Measurements from ENCODE around the gene KLHL42. TPM values are rescaled to one million over a fixed set of nuclear protein-coding genes. Genes with fewer than 3 reads are reported as not detected.

The KLHL42 gene
- total RNA-seq, 1 donor from 2014 or later, result 30.0 TPM

GRCh38 chr12:27807063-27807703, 27.1 kb downstream of the KLHL42 start:
- TF ChIP-seq, protein P1, sequence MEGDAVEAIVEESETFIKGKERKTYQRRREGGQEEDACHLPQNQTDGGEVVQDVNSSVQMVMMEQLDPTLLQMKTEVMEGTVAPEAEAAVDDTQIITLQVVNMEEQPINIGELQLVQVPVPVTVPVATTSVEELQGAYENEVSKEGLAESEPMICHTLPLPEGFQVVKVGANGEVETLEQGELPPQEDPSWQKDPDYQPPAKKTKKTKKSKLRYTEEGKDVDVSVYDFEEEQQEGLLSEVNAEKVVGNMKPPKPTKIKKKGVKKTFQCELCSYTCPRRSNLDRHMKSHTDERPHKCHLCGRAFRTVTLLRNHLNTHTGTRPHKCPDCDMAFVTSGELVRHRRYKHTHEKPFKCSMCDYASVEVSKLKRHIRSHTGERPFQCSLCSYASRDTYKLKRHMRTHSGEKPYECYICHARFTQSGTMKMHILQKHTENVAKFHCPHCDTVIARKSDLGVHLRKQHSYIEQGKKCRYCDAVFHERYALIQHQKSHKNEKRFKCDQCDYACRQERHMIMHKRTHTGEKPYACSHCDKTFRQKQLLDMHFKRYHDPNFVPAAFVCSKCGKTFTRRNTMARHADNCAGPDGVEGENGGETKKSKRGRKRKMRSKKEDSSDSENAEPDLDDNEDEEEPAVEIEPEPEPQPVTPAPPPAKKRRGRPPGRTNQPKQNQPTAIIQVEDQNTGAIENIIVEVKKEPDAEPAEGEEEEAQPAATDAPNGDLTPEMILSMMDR (IDR thresholded peaks at IDR 0.05), result no peak
- TF ChIP-seq POLR2AphosphoS5 (IDR thresholded peaks at IDR 0.05; ENCODE audit: insufficient read depth in 1 of 2, low read depth in 1 of 2) (no peak), POLR2A (IDR thresholded peaks at IDR 0.05) (no peak)
- Histone ChIP-seq H3K9me3 (no peaks in the 10 kb centered on the region), H3K4me1 (no peaks in the 10 kb centered on the region), H3K36me3 (no peaks in the 10 kb centered on the region), H3K4me3 (no peak overlapping the region), H3K27ac (no peak overlapping the region), H3K27me3 (no peaks in the 10 kb centered on the region)
- DNase-seq (ENCODE audit: extremely low spot score in 2 of 2), result no peak
- intact Hi-C loops (cut with DNase I), result no loop called here

DNA sequence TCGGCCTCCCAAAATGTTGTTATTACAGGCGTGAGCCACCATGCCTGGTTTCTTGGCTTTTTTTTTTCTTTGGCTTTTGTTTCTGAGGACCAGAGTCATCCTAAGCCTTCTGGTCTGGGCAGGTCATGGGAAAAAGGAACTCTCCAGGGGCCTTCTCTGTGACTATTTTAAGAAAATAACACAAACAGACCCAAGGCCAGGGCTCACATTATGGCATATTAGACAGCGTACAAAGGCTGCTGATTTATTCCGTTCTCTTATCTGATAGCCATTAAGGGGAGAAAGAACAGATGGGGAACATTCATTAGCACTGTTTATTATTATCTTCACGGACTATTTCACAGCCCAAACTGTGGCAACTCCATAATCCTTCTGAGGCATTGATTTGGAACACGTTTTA, 28.8 kb downstream of the KLHL42 start:
- intact Hi-C loops (cut with DNase I), result no loop called here
- Histone ChIP-seq H3K9me3 (no peaks in the 10 kb centered on the region), H3K27ac (no peak overlapping the region), H3K36me3 (no peaks in the 10 kb centered on the region), H3K27me3 (no peaks in the 10 kb centered on the region), H3K4me1 (no peaks in the 10 kb centered on the region), H3K4me3 (no peak overlapping the region)
- no peak for TF ChIP-seq POLR2A (IDR thresholded peaks at IDR 0.05)
- no peak for DNase-seq (ENCODE audit: extremely low spot score in 2 of 2)

DNA sequence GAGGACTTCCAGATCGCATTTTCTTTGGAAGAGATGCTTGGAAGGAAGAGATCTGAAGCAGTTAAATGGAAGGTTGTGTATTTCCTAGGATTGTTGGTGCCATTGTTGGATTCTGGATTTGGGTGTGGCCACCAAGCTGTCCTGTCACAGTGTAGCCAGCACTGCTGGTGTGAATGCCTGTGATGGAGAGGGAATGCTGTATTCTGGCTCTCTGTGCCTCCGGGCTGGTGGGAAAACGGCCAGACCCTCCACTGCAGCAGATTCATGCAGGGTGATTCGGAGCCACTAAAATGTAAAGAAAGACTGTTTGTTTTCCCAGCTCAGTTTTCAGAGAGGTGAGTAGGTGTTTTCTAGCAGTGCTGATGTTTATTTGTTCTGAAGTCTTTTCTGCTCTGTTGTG, 30.7 kb downstream of the KLHL42 start:
- DNase-seq (ENCODE audit: extremely low spot score in 2 of 2), result no peak
- H3K27ac ChIP-seq, result no peak overlapping the region
- TF ChIP-seq POLR2AphosphoS5 (IDR thresholded peaks at IDR 0.05; ENCODE audit: insufficient read depth in 1 of 2, low read depth in 1 of 2) (no peak), POLR2A (IDR thresholded peaks at IDR 0.05) (no peak)
- TF ChIP-seq, protein P1 (IDR thresholded peaks at IDR 0.05), result no peak

DNA sequence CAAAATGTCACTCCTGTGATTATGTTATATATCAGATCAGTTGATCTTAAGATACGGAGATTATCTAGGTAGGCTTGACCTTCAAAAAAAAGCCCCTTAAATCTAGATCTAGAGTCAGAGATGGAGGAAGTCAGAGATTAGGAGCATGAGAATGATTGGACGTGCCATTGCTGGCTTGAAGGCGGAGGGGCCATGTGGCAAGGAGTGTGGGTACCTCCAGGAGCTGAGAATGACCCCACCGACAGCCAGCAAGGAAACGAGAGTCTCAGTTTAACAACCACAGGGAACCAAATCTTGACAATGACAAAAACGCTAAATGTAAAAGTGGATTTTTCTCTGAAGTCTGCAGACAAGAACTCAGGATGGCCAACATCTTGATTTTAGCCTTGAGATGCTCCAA, 32.5 kb downstream of the KLHL42 start:
- no peaks in the 10 kb centered on the region for H3K4me1 ChIP-seq
- intact Hi-C loops (cut with DNase I), result no loop called here
- no peak overlapping the region for H3K27ac ChIP-seq
- H3K4me3 ChIP-seq, result no peak overlapping the region
- no peaks in the 10 kb centered on the region for H3K9me3 ChIP-seq
- no peak for DNase-seq (ENCODE audit: extremely low spot score in 2 of 2)
- TF ChIP-seq POLR2AphosphoS5 (IDR thresholded peaks at IDR 0.05; ENCODE audit: insufficient read depth in 1 of 2, low read depth in 1 of 2), result no peak
- no peak for TF ChIP-seq POLR2A (IDR thresholded peaks at IDR 0.05)
- TF ChIP-seq, protein P1 (IDR thresholded peaks at IDR 0.05), result no peak
- no peaks in the 10 kb centered on the region for H3K27me3 ChIP-seq
- H3K36me3 ChIP-seq, result no peaks in the 10 kb centered on the region

More for the DNA sequence above, 30.7 kb downstream of the KLHL42 start:
- Histone ChIP-seq H3K27me3 (no peaks in the 10 kb centered on the region), H3K36me3 (no peaks in the 10 kb centered on the region), H3K4me1 (no peaks in the 10 kb centered on the region), H3K4me3 (no peak overlapping the region), H3K9me3 (no peaks in the 10 kb centered on the region)
- intact Hi-C loops (cut with DNase I), result no loop called here

GRCh38 chr12:27814411-27814810, 34.4 kb downstream of the KLHL42 start:
- H3K9me3 ChIP-seq, result no peaks in the 10 kb centered on the region
- H3K4me3 ChIP-seq, result no peak overlapping the region
- H3K27ac ChIP-seq, result no peak overlapping the region
- no peak for DNase-seq (ENCODE audit: extremely low spot score in 2 of 2)
- no peaks in the 10 kb centered on the region for H3K36me3 ChIP-seq
- no peaks in the 10 kb centered on the region for H3K27me3 ChIP-seq
- H3K4me1 ChIP-seq, result no peaks in the 10 kb centered on the region
- TF ChIP-seq POLR2A (IDR thresholded peaks at IDR 0.05), result no peak
- TF ChIP-seq, protein P1 (IDR thresholded peaks at IDR 0.05), result no peak
- no peak for TF ChIP-seq POLR2AphosphoS5 (IDR thresholded peaks at IDR 0.05; ENCODE audit: insufficient read depth in 1 of 2, low read depth in 1 of 2)
- intact Hi-C loops (cut with DNase I), result no loop called here
